Large intestine (tissue), 3 donors: ENCODE results near the gene ZWILCH. TPM values are rescaled to one million over a fixed set of nuclear protein-coding genes. Genes with fewer than 3 reads are reported as not detected.
A peak's percentile ranks its signal among the peaks of the same experiment; 100 is the strongest.

ENCODE experiments used
- DNase-seq, 2 donors: peaks; one replicate each; pipeline versions ENCODE4 v3.0.0 to v3.0.0-alpha.2; 2013
- H3K27ac ChIP-seq: one replicate; pipeline ENCODE4 v1.5.1; 2013; ENCODE audit warnings: low read length
- H3K27me3 ChIP-seq: 2 replicates; pipeline ENCODE4 v1.6.1; 2013; ENCODE audit warnings: low read length; ENCODE audit not compliant: control insufficient read depth, insufficient read depth
- H3K36me3 ChIP-seq: 2 replicates; pipeline ENCODE4 v1.6.1; 2013; ENCODE audit warnings: low read length; ENCODE audit not compliant: control insufficient read depth, insufficient read depth
- H3K4me1 ChIP-seq: one replicate; pipeline ENCODE4 v1.6.1; 2013; ENCODE audit warnings: low read length; ENCODE audit not compliant: control insufficient read depth, insufficient read depth
- H3K4me3 ChIP-seq: one replicate; pipeline ENCODE4 v1.5.1; 2013; ENCODE audit warnings: low read length
- H3K9me3 ChIP-seq: one replicate; pipeline ENCODE4 v1.6.1; 2013; ENCODE audit warnings: mild to moderate bottlenecking, low read depth, low read length, moderate library complexity; ENCODE audit not compliant: control insufficient read depth
- WGBS: methylation state at CpG from one replicate; pipeline ENCODE4 v1.1.5; 2013; ENCODE audit warnings: low lambda C conversion rate; ENCODE audit not compliant: insufficient coverage; 5-methylcytosine and 5-hydroxymethylcytosine counted together
- polyA plus RNA-seq: library from polyadenylated mRNA; unstranded; fragments of 120-200 nt; gene quantifications from one replicate; pipeline ENCODE4 v1.2.1, GENCODE V29; 2013

ZWILCH gene
- polyA plus RNA-seq, 1 donor = 12.3 TPM

GRCh38 chr15:66472176-66472999 is 32.7 kb upstream of the ZWILCH start:
- no peak overlapping the region for H3K27ac ChIP-seq
- no peaks in the 10 kb centered on the region for H3K36me3 ChIP-seq
- no peaks in the 10 kb centered on the region for H3K4me1 ChIP-seq
- H3K27me3 ChIP-seq = no peaks in the 10 kb centered on the region
- H3K9me3 ChIP-seq = no peaks in the 10 kb centered on the region
- H3K4me3 ChIP-seq = no peak overlapping the region
- DNase-seq = peak in 1 of 2 donors; percentile 20
- WGBS = no CpG with 5 or more reads among the region's 8 CpGs

- no peaks in the 10 kb centered on the region for H3K9me3 ChIP-seq
- no peak overlapping the region for H3K4me3 ChIP-seq
- no peaks in the 10 kb centered on the region for H3K4me1 ChIP-seq
- no peak overlapping the region for H3K27ac ChIP-seq
- no peak for DNase-seq
- WGBS = no CpG with 5 or more reads among the region's 2 CpGs
- no peaks in the 10 kb centered on the region for H3K27me3 ChIP-seq
- no peaks in the 10 kb centered on the region for H3K36me3 ChIP-seq
These were observed 31.0 kb upstream of the ZWILCH start for GRCh38 chr15:66474135-66474534.

GRCh38 chr15:66474963-66475362 is 30.2 kb upstream of the ZWILCH start:
- no peak overlapping the region for H3K27ac ChIP-seq
- H3K36me3 ChIP-seq = no peaks in the 10 kb centered on the region
- 100% methylated on average over 1 of the region's 3 CpGs for WGBS
- no peak for DNase-seq
- H3K9me3 ChIP-seq = no peaks in the 10 kb centered on the region
- no peaks in the 10 kb centered on the region for H3K27me3 ChIP-seq
- no peaks in the 10 kb centered on the region for H3K4me1 ChIP-seq
- H3K4me3 ChIP-seq = no peak overlapping the region

- DNase-seq = no peak
- no CpG with 5 or more reads among the region's 4 CpGs for WGBS
- Histone ChIP-seq H3K27ac (no peak overlapping the region), H3K4me3 (no peak overlapping the region), H3K27me3 (no peaks in the 10 kb centered on the region), H3K9me3 (no peaks in the 10 kb centered on the region), H3K4me1 (no peaks in the 10 kb centered on the region), H3K36me3 (peaks cover 4% of the 10 kb centered on the region)
These were observed 28.6 kb upstream of the ZWILCH start for GRCh38 chr15:66476535-66476934.

- Histone ChIP-seq H3K9me3 (no peaks in the 10 kb centered on the region), H3K36me3 (peaks cover 9% of the 10 kb centered on the region), H3K4me3 (no peak overlapping the region), H3K4me1 (no peaks in the 10 kb centered on the region), H3K27ac (no peak overlapping the region), H3K27me3 (no peaks in the 10 kb centered on the region)
- DNase-seq = no peak
- WGBS = no CpG with 5 or more reads among the region's 2 CpGs
These were observed 28.1 kb upstream of the ZWILCH start for GRCh38 chr15:66477011-66477410.

- Histone ChIP-seq H3K36me3 (peaks cover 18% of the 10 kb centered on the region), H3K27ac (no peak overlapping the region), H3K4me3 (no peak overlapping the region), H3K27me3 (no peaks in the 10 kb centered on the region), H3K9me3 (no peaks in the 10 kb centered on the region), H3K4me1 (no peaks in the 10 kb centered on the region)
- WGBS = 92% methylated on average over 2 of the region's 6 CpGs
- DNase-seq = no peak
These were observed 24.9 kb upstream of the ZWILCH start for GRCh38 chr15:66480267-66480666.

- no CpG with 5 or more reads among the region's 10 CpGs for WGBS
- Histone ChIP-seq H3K36me3 (peaks cover 19% of the 10 kb centered on the region), H3K4me3 (no peak overlapping the region), H3K4me1 (no peaks in the 10 kb centered on the region), H3K27ac (no peak overlapping the region), H3K9me3 (no peaks in the 10 kb centered on the region), H3K27me3 (no peaks in the 10 kb centered on the region)
- peak in 1 of 2 donors; percentile 7 for DNase-seq
These were observed 23.8 kb upstream of the ZWILCH start for GRCh38 chr15:66481107-66481856.

GRCh38 chr15:66482539-66482938 is 22.6 kb upstream of the ZWILCH start:
- Histone ChIP-seq H3K27ac (no peak overlapping the region), H3K36me3 (peaks cover 25% of the 10 kb centered on the region), H3K9me3 (no peaks in the 10 kb centered on the region), H3K27me3 (no peaks in the 10 kb centered on the region), H3K4me1 (no peaks in the 10 kb centered on the region), H3K4me3 (no peak overlapping the region)
- no CpG with 5 or more reads among the region's 9 CpGs for WGBS
- no peak for DNase-seq

- Histone ChIP-seq H3K4me1 (no peaks in the 10 kb centered on the region), H3K36me3 (peaks cover 31% of the 10 kb centered on the region), H3K9me3 (no peaks in the 10 kb centered on the region), H3K4me3 (no peak overlapping the region), H3K27me3 (no peaks in the 10 kb centered on the region), H3K27ac (no peak overlapping the region)
- no CpG with 5 or more reads among the region's 3 CpGs for WGBS
- DNase-seq = no peak
These were observed 22.0 kb upstream of the ZWILCH start for GRCh38 chr15:66483131-66483566.

GRCh38 chr15:66484539-66485112 is 20.5 kb upstream of the ZWILCH start:
- H3K4me3 ChIP-seq = no peak overlapping the region
- H3K9me3 ChIP-seq = no peaks in the 10 kb centered on the region
- no CpG with 5 or more reads among the region's 5 CpGs for WGBS
- H3K27ac ChIP-seq = no peak overlapping the region
- no peaks in the 10 kb centered on the region for H3K4me1 ChIP-seq
- DNase-seq = no peak
- no peaks in the 10 kb centered on the region for H3K27me3 ChIP-seq
- peaks cover 41% of the 10 kb centered on the region for H3K36me3 ChIP-seq
